ENCODE data around the gene TRAPPC11. TPM values are rescaled to one million over a fixed set of nuclear protein-coding genes. Genes with fewer than 3 reads are reported as not detected.

The TRAPPC11 gene
- total RNA-seq, 1 donor from 2014 or later: 23.0 TPM

DNA sequence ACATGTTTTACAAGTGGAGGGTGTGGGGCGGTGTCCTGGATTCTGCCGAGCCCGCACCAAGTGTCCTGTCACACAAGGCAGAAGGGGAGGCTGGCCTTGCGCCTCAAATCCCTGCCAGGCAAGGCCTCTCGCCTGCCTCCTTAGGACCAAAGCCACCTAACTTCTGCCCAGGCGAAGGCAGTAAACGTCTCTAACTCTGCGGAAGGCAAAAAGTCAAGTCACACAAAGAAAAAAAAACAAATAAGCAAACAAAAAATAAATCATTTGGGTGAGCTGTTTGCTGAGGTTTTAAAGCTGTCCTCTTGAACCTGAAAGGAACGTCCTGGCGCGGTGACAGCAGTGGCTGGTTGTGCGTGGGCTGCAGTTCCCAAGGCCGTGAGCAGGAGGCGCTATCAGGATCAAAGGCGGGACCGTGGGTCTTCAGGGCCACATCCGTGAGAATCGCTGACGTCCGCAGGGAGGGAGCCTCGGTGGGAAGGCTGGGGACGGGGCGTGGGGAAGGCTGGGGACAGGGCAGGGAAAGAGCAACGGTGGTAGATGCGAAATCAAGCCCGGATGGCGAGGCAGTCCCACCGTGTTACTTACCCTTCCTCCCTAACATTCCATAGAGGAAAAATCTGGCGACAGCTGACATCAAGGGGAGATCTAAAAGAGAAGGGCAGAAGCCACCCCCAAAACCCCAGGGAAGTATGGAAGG, 99.1 kb downstream of the TRAPPC11 start:
- H3K9me3 Mint-ChIP-seq: no peaks in the 10 kb centered on the region
- no peaks in the 10 kb centered on the region for H3K36me3 Mint-ChIP-seq (ENCODE audit: low read depth)
- no peak overlapping the region for H3K4me3 Mint-ChIP-seq
- no peak overlapping the region for H3K27ac Mint-ChIP-seq
- H3K4me1 Mint-ChIP-seq (ENCODE audit: low read depth): no peaks in the 10 kb centered on the region
- no peak for DNase-seq (ENCODE audit: low spot score)
- intact Hi-C loops (cut with micrococcal nuclease): no loop called here
- H3K27me3 Mint-ChIP-seq (ENCODE audit: insufficient read depth): peaks cover 11% of the 10 kb centered on the region

- Mint-ChIP-seq H3K9me3 (no peaks in the 10 kb centered on the region), H3K4me1 (ENCODE audit: low read depth) (no peaks in the 10 kb centered on the region), H3K4me3 (no peak overlapping the region), H3K27me3 (ENCODE audit: insufficient read depth) (peaks cover 11% of the 10 kb centered on the region), H3K36me3 (ENCODE audit: low read depth) (no peaks in the 10 kb centered on the region), H3K27ac (no peak overlapping the region)
- intact Hi-C loops (cut with micrococcal nuclease): no loop called here
- DNase-seq (ENCODE audit: low spot score): no peak
These were observed 99.8 kb downstream of the TRAPPC11 start for GRCh38 chr4:183758758-183759447.

- intact Hi-C loops (cut with micrococcal nuclease): no loop called here
- DNase-seq (ENCODE audit: low spot score): no peak
- no peak overlapping the region for H3K4me3 Mint-ChIP-seq
- no peaks in the 10 kb centered on the region for H3K36me3 Mint-ChIP-seq (ENCODE audit: low read depth)
- H3K9me3 Mint-ChIP-seq: no peaks in the 10 kb centered on the region
- H3K27ac Mint-ChIP-seq: no peak overlapping the region
- H3K4me1 Mint-ChIP-seq (ENCODE audit: low read depth): no peaks in the 10 kb centered on the region
- peaks cover 15% of the 10 kb centered on the region for H3K27me3 Mint-ChIP-seq (ENCODE audit: insufficient read depth)
These were observed 101.2 kb downstream of the TRAPPC11 start for GRCh38 chr4:183760326-183760725.

Other genes starting within 250 kb of the TRAPPC11 start
- 23.9 and 24.1 TPM in 2 replicates for gene CDKN2AIP, start 214.7 kb upstream of the TRAPPC11 start, total RNA-seq
- 11.6 and 12.2 TPM in 2 replicates for gene ING2, start 154.2 kb upstream of the TRAPPC11 start, total RNA-seq
- gene RWDD4, start 108 bp upstream of the TRAPPC11 start, total RNA-seq: 23.9 and 24.2 TPM in 2 replicates
- not detected in 2 replicates for gene STOX2, start 246.0 kb downstream of the TRAPPC11 start, total RNA-seq

Measured in activated T-helper 1 cell treated with anti-CD3 and anti-CD28 coated beads, Interleukin-12 subunit alpha, Interleukin-12 subunit beta, Interleukin-2, Interleukin-4 antibody, amounts not matched to agents 30 ng/mL and 10 ng/mL and 1 ng/mL, durations not matched to agents 14 hours and 24 hours and 36 hours (primary cell).